ENCODE results near the gene SPANXN1.
"Not testable (repeated sequence)": the region's sequence is repeated elsewhere in the genome, so short reads cannot be mapped to it uniquely, and the experiment has no call there.

The SPANXN1 gene

GRCh38 chrX:145247203-145247602, at the start of gene SPANXN1:
Gene SPANXN1, plus strand, starts transcription at chrX:145247503. Its CDS starts 84 bp downstream, at chrX:145247587.
- not testable (repeated sequence) for DNase-seq

- DNase-seq: no peak
Observed at GRCh38 chrX:145199078-145199477, 48.2 kb upstream of the SPANXN1 start.

GRCh38 chrX:145213504-145213903, 33.8 kb upstream of the SPANXN1 start:
- peak in 1 of 3 donors; percentile 2 for DNase-seq

- DNase-seq: no peak
Observed at GRCh38 chrX:145292218-145292617, 44.9 kb downstream of the SPANXN1 start.

Data from suppressor macrophage treated with lipopolysaccharide for 1 hour (primary cell).